ENCODE results near the gene PLCH2.

GRCh38 chr1:2525920-2526823 lies 50.1 kb downstream of the PLCH2 start, which contains the start of gene PANK4:
- TF ChIP-seq GATA3 (IDR thresholded peaks at IDR 0.05; ENCODE audit: low read depth, low read length) (no peak), GATA2 (IDR thresholded peaks at IDR 0.05; ENCODE audit: low read depth, low read length) (no peak)

Measured in SH-SY5Y (cell line).